SK-N-SH treated with all-trans-retinoic acid at 6 μM for 48 hours (cell line): ENCODE measurements around the gene OR2M3.

Source experiments
- CREB5 ChIP-seq: fragments of 250-450 bp; sonication (Bioruptor Pico); IDR thresholded peaks from 2 replicates; pipeline ENCODE4 v1.5.1; 2020; ENCODE audit warnings: low read depth, mild to moderate bottlenecking, moderate library complexity
- ZFP3 ChIP-seq: fragments of 250-450 bp; sonication (Bioruptor Pico); IDR thresholded peaks from 2 replicates; pipeline ENCODE4 v1.5.0; 2020; ENCODE audit warnings: mild to moderate bottlenecking, moderate library complexity

DNA sequence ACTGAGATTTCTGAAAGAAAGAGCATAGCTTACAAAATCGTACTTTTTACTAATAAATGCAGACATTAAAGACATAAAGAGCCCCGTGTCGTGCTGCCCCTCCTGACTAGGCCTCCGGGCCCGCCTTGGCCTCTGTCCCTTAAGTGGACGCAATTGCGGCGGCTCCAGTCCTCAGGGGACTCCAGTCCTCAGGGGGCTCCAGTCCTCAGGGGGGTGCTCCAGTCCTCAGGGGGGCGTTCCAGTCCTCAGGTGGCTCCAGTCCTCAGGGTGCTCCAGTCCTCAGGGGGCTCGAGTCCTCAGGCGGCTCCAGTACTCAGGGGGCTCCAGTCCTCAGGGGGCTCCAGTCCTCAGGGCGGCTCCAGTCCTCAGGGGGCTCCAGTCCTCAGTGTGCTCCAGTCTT, 33.0 kb upstream of the OR2M3 start:
- no peak for TF ChIP-seq CREB5 (CRISPR knock-in tag)
- no peak for TF ChIP-seq ZFP3
